Smooth muscle cell (in vitro differentiated cells): ENCODE results near the gene TMEM45A. TPM values are rescaled to one million over a fixed set of nuclear protein-coding genes. Genes with fewer than 3 reads are reported as not detected.
"Not testable (repeated sequence)": the region's sequence is repeated elsewhere in the genome, so short reads cannot be mapped to it uniquely, and the experiment has no call there.

Experiments
- DNase-seq: peaks from one replicate; lab custom pipeline; 2025; ENCODE audit not compliant: unreplicated experiment; lab: John Stamatoyannopoulos, UW
- H2AFZ ChIP-seq: fragments of 200-600 bp; sonication (generic); 2 replicates; pipeline ENCODE4 v1.6.0; 2016; ENCODE audit warnings: antibody characterized with exemption, low read depth, mild to moderate bottlenecking
- H3F3A ChIP-seq: fragments of 200-600 bp; sonication (generic); 2 replicates; pipeline ENCODE4 v1.6.0; 2017; ENCODE audit warnings: antibody characterized with exemption, low read depth
- H3K27ac ChIP-seq: fragments of 200-600 bp; sonication (generic); 2 replicates; pipeline ENCODE4 v1.5.1; 2016; ENCODE audit warnings: low read depth, mild to moderate bottlenecking
- H3K27me3 ChIP-seq: fragments of 200-600 bp; sonication (generic); 2 replicates; pipeline ENCODE4 v1.6.1; 2016; ENCODE audit warnings: low read depth, mild to moderate bottlenecking
- H3K36me3 ChIP-seq: fragments of 200-600 bp; sonication (generic); 2 replicates; pipeline ENCODE4 v1.5.1; 2016; ENCODE audit warnings: low read depth
- H3K4me1 ChIP-seq: fragments of 200-600 bp; sonication (generic); 2 replicates; pipeline ENCODE4 v1.5.1; 2016; ENCODE audit warnings: low read depth
- H3K4me2 ChIP-seq: fragments of 200-600 bp; sonication (generic); 2 replicates; pipeline ENCODE4 v1.6.0; 2016; ENCODE audit warnings: mild to moderate bottlenecking
- H3K4me3 ChIP-seq: fragments of 200-600 bp; sonication (generic); 2 replicates; pipeline ENCODE4 v1.5.1; 2016; ENCODE audit warnings: mild to moderate bottlenecking
- H3K79me2 ChIP-seq: fragments of 200-600 bp; sonication (generic); 2 replicates; pipeline ENCODE4 v1.6.0; 2016; ENCODE audit warnings: low read depth, mild to moderate bottlenecking
- H3K9ac ChIP-seq: fragments of 200-600 bp; sonication (generic); 2 replicates; pipeline ENCODE4 v1.6.0; 2016; ENCODE audit warnings: low read depth
- H3K9me3 ChIP-seq: fragments of 200-600 bp; sonication (generic); replicated peaks from 2 replicates; pipeline ENCODE4 v1.5.1; 2016; ENCODE audit warnings: low read depth
- H4K20me1 ChIP-seq: fragments of 200-600 bp; sonication (generic); 2 replicates; pipeline ENCODE4 v1.6.0; 2016; ENCODE audit warnings: low read depth
- CTCF ChIP-seq: fragments of 200-600 bp; sonication (generic); IDR thresholded peaks from 2 replicates; pipeline ENCODE4 v1.5.1; 2017; ENCODE audit warnings: borderline replicate concordance, mild to moderate bottlenecking, antibody characterized with exemption; ENCODE audit not compliant: insufficient read depth, poor library complexity, severe bottlenecking
- WGBS: methylation state at CpG from one replicate; pipeline ENCODE4 v1.1.7; 2016; ENCODE audit warnings: low lambda C conversion rate; 5-methylcytosine and 5-hydroxymethylcytosine counted together
- polyA plus RNA-seq: library from polyadenylated mRNA; unstranded; fragments of >200 nt; fragmentation: Nextera tagmentation; extraction: Ambion mirVana; gene quantifications from 2 replicates; pipeline ENCODE4 v1.2.1, GENCODE V29; 2016
- total RNA-seq: library from RNA; depleted of rRNA; stranded (reverse); fragments of >200 nt; gene quantifications from 2 replicates; pipeline ENCODE4 v1.2.3, GENCODE V29; 2014

The TMEM45A gene
- total RNA-seq (280 and 307 TPM in 2 replicates), polyA plus RNA-seq (209 and 220 TPM in 2 replicates)

- peaks cover 42% of the 10 kb centered on the region for H3K79me2 ChIP-seq
- H3F3A ChIP-seq, result peaks cover 7% of the 10 kb centered on the region
- peak within 1 kb of the TSS; percentile 96 for H3K27ac ChIP-seq
- peak within 1 kb of the TSS; percentile 100 for H2AFZ ChIP-seq
- H3K4me2 ChIP-seq, result peak within 1 kb of the TSS; percentile 95
- H3K9ac ChIP-seq, result peak within 1 kb of the TSS; percentile 98
- H3K27me3 ChIP-seq, result no peaks in the 10 kb centered on the region
- H3K9me3 ChIP-seq, result no peaks in the 10 kb centered on the region
- H3K36me3 ChIP-seq, result no peaks in the 10 kb centered on the region
- 1% methylated on average over 56 of the region's 56 CpGs for WGBS
- peak within 1 kb of the TSS; percentile 86 for H3K4me3 ChIP-seq
- H3K4me1 ChIP-seq, result peaks cover 12% of the 10 kb centered on the region
- peak; percentile 81 for DNase-seq
- TF ChIP-seq CTCF, result no peak
- no peaks in the 10 kb centered on the region for H4K20me1 ChIP-seq
These were observed at the start of gene TMEM45A for GRCh38 chr3:100492059-100493006. Gene TMEM45A, plus strand, starts transcription at chr3:100492619. Its CDS starts 62,593 bp downstream, at chr3:100555212.

GRCh38 chr3:100443690-100444089, 48.7 kb upstream of the TMEM45A start:
- DNase-seq, result no peak
- Histone ChIP-seq H3K4me1 (no peaks in the 10 kb centered on the region), H3K27ac (no peak overlapping the region), H3F3A (no peaks in the 10 kb centered on the region), H3K9me3 (no peaks in the 10 kb centered on the region), H3K36me3 (peaks cover 11% of the 10 kb centered on the region), H3K79me2 (no peaks in the 10 kb centered on the region), H4K20me1 (no peaks in the 10 kb centered on the region), H3K4me3 (no peak overlapping the region), H3K9ac (no peak overlapping the region), H2AFZ (no peak overlapping the region), H3K27me3 (no peaks in the 10 kb centered on the region), H3K4me2 (no peak overlapping the region)
- no peak for TF ChIP-seq CTCF

- not testable (repeated sequence) for H3K4me3 ChIP-seq, H3K9me3 ChIP-seq, H2AFZ ChIP-seq, H3K4me2 ChIP-seq, H3K27me3 ChIP-seq, H3K4me1 ChIP-seq, H4K20me1 ChIP-seq, H3K79me2 ChIP-seq, DNase-seq, H3F3A ChIP-seq, H3K27ac ChIP-seq, H3K9ac ChIP-seq
- WGBS, result 99% methylated on average over 3 of the region's 3 CpGs
- peaks cover 11% of the 10 kb centered on the region for H3K36me3 ChIP-seq
These were observed 45.4 kb upstream of the TMEM45A start for GRCh38 chr3:100447067-100447466.

- Histone ChIP-seq H2AFZ (no peak overlapping the region), H3K9me3 (no peaks in the 10 kb centered on the region), H3F3A (no peaks in the 10 kb centered on the region), H3K79me2 (no peaks in the 10 kb centered on the region), H3K36me3 (peaks cover 7% of the 10 kb centered on the region), H3K27ac (no peak overlapping the region), H3K4me1 (no peaks in the 10 kb centered on the region), H3K27me3 (no peaks in the 10 kb centered on the region), H3K4me3 (no peak overlapping the region), H3K4me2 (no peak overlapping the region), H3K9ac (no peak overlapping the region), H4K20me1 (no peaks in the 10 kb centered on the region)
- WGBS, result 100% methylated on average over 1 of the region's 1 CpG
- no peak for TF ChIP-seq CTCF
- DNase-seq, result no peak
These were observed 44.3 kb upstream of the TMEM45A start for GRCh38 chr3:100448079-100448478.
